Measurements from ENCODE around the gene ZNF77. TPM values are rescaled to one million over a fixed set of nuclear protein-coding genes. Genes with fewer than 3 reads are reported as not detected.

The ZNF77 gene
- total RNA-seq, 1 donor: 5.8 TPM

DNA sequence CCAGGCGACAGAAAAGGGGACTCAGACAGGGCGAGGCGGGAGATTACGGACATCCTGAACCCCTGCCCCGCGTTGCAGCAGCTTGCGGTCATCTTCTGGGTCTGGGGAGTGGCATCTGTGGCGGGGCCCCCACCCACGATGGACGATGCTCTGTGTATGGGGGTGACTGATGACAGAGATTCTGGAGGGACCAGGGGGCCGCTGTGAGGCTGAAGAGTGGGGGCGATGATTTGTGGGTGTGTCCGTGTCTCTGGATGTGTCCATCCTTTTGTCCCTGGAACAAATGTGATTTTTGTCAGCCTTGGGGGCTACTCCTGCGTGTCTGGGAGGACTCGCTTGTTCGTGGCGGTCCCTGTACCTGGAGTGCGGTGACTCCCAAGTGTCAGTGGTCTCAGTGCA lies 17.7 kb downstream of the ZNF77 start:
- Histone ChIP-seq H3K27me3 (ENCODE audit: insufficient read depth, low read length) (no peaks in the 10 kb centered on the region), H3K27ac (ENCODE audit: low read depth, low read length) (no peak overlapping the region), H3K4me1 (ENCODE audit: insufficient read depth, low read length) (no peaks in the 10 kb centered on the region), H3K9me3 (ENCODE audit: low read depth, low read length) (peaks cover 4% of the 10 kb centered on the region), H3K36me3 (ENCODE audit: insufficient read depth, low read length) (no peaks in the 10 kb centered on the region), H3K79me2 (ENCODE audit: insufficient read depth, low read length) (no peaks in the 10 kb centered on the region), H3K4me3 (ENCODE audit: insufficient read depth, low read length) (no peak overlapping the region), H3K4me2 (ENCODE audit: insufficient read depth, low read length) (no peak overlapping the region), H2AFZ (ENCODE audit: low read length) (no peak overlapping the region), H4K20me1 (ENCODE audit: insufficient read depth, low read length) (no peaks in the 10 kb centered on the region)
- no peak for DNase-seq (ENCODE audit: insufficient read length, low spot score, missing footprints)
- TF ChIP-seq, protein P1, sequence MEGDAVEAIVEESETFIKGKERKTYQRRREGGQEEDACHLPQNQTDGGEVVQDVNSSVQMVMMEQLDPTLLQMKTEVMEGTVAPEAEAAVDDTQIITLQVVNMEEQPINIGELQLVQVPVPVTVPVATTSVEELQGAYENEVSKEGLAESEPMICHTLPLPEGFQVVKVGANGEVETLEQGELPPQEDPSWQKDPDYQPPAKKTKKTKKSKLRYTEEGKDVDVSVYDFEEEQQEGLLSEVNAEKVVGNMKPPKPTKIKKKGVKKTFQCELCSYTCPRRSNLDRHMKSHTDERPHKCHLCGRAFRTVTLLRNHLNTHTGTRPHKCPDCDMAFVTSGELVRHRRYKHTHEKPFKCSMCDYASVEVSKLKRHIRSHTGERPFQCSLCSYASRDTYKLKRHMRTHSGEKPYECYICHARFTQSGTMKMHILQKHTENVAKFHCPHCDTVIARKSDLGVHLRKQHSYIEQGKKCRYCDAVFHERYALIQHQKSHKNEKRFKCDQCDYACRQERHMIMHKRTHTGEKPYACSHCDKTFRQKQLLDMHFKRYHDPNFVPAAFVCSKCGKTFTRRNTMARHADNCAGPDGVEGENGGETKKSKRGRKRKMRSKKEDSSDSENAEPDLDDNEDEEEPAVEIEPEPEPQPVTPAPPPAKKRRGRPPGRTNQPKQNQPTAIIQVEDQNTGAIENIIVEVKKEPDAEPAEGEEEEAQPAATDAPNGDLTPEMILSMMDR (IDR thresholded peaks at IDR 0.05; ENCODE audit: extremely low read depth, low read depth, low read length): no peak

DNA sequence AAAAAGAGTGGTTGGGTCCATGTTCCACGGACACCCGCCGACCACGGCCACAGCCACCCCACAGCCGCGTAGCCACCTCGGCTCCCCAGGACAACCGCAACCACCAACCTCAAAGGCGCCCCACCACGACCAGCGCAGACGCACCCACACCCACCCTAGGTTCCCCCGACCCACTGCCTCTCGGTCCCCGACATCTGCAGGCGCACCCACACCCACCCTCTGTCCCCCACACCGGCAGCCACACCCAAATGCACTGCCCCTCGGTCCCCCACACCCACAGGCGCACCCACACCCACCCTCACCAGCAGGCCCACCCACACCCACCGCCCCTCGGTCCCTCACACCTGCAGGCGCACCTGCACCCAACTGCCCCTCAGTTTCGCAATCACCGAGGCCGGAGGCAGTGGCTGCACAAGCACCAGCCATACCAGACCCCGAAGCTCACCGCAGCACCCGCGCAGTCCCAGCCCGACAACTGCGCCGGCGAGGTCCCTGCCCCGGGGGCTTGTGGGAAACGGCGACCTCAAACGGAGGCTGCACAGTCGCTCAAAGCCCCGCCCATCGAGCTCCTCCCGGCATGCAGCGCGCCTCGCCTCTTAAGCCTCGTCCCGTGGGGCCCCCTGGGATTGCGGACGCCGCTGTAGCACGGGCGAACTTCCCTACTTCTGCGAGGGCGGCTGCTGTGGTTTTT lies 18.3 kb downstream of the ZNF77 start:
- Histone ChIP-seq H3K79me2 (ENCODE audit: insufficient read depth, low read length) (no peaks in the 10 kb centered on the region), H3K9me3 (ENCODE audit: low read depth, low read length) (peaks cover 4% of the 10 kb centered on the region), H4K20me1 (ENCODE audit: insufficient read depth, low read length) (no peaks in the 10 kb centered on the region), H3K4me3 (ENCODE audit: insufficient read depth, low read length) (no peak overlapping the region), H2AFZ (ENCODE audit: low read length) (no peak overlapping the region), H3K27ac (ENCODE audit: low read depth, low read length) (no peak overlapping the region), H3K4me2 (ENCODE audit: insufficient read depth, low read length) (no peak overlapping the region), H3K4me1 (ENCODE audit: insufficient read depth, low read length) (no peaks in the 10 kb centered on the region), H3K36me3 (ENCODE audit: insufficient read depth, low read length) (no peaks in the 10 kb centered on the region), H3K27me3 (ENCODE audit: insufficient read depth, low read length) (no peaks in the 10 kb centered on the region)
- DNase-seq (ENCODE audit: insufficient read length, low spot score, missing footprints): no peak
- TF ChIP-seq, protein P1 (IDR thresholded peaks at IDR 0.05; ENCODE audit: extremely low read depth, low read depth, low read length): no peak

DNA sequence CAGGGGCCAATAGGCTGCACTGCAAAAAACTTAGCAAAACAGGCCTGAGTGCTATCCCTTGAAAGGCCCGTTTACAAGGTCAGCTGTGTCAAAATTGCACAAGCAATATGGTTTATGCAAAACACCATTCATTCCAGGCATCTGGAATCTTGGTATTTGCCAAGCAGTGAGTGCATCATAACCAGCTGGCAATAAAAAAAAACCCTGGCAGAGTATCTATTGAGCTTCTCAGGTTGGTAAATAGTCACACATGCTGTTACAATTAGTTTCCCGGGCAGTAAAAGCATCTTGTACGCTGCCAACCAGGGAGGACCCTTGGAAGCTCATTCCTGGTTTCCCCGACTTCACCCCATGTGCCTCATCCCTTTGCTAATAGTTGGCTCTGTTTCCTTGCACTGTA lies 21.3 kb downstream of the ZNF77 start:
- TF ChIP-seq, protein P1 (IDR thresholded peaks at IDR 0.05; ENCODE audit: extremely low read depth, low read depth, low read length): no peak
- no peak overlapping the region for H2AFZ ChIP-seq (ENCODE audit: low read length)
- peaks cover 4% of the 10 kb centered on the region for H3K36me3 ChIP-seq (ENCODE audit: insufficient read depth, low read length)
- DNase-seq (ENCODE audit: insufficient read length, low spot score, missing footprints): no peak
- no peaks in the 10 kb centered on the region for H4K20me1 ChIP-seq (ENCODE audit: insufficient read depth, low read length)
- H3K9me3 ChIP-seq (ENCODE audit: low read depth, low read length): peaks cover 5% of the 10 kb centered on the region
- no peaks in the 10 kb centered on the region for H3K79me2 ChIP-seq (ENCODE audit: insufficient read depth, low read length)
- no peak overlapping the region for H3K27ac ChIP-seq (ENCODE audit: low read depth, low read length)
- H3K4me3 ChIP-seq (ENCODE audit: insufficient read depth, low read length): no peak overlapping the region
- H3K4me2 ChIP-seq (ENCODE audit: insufficient read depth, low read length): no peak overlapping the region
- no peaks in the 10 kb centered on the region for H3K4me1 ChIP-seq (ENCODE audit: insufficient read depth, low read length)
- H3K27me3 ChIP-seq (ENCODE audit: insufficient read depth, low read length): no peaks in the 10 kb centered on the region

DNA sequence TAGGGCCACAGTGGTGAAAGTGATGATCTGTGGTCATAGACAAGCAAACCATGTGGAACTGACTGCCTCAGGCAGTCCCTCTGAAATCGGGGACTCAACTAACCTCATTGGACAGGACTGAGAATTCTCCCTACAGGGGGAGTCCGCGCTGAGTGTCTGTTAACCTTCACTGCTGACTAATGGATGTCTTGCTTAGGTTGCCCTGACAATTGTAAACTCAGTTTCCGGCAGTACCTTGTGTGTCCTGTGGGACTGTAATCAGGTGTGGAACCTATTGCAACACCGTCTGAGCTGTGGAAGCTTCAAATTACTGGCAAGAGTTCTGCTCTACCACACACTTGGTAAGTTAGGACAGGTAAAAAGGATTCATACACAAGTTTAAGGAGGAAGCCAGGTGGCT lies 21.8 kb downstream of the ZNF77 start:
- no peaks in the 10 kb centered on the region for H3K79me2 ChIP-seq (ENCODE audit: insufficient read depth, low read length)
- no peak for DNase-seq (ENCODE audit: insufficient read length, low spot score, missing footprints)
- no peaks in the 10 kb centered on the region for H4K20me1 ChIP-seq (ENCODE audit: insufficient read depth, low read length)
- no peak overlapping the region for H3K27ac ChIP-seq (ENCODE audit: low read depth, low read length)
- H3K4me1 ChIP-seq (ENCODE audit: insufficient read depth, low read length): no peaks in the 10 kb centered on the region
- peaks cover 9% of the 10 kb centered on the region for H3K9me3 ChIP-seq (ENCODE audit: low read depth, low read length)
- no peak overlapping the region for H2AFZ ChIP-seq (ENCODE audit: low read length)
- H3K27me3 ChIP-seq (ENCODE audit: insufficient read depth, low read length): no peaks in the 10 kb centered on the region
- no peak overlapping the region for H3K4me2 ChIP-seq (ENCODE audit: insufficient read depth, low read length)
- H3K4me3 ChIP-seq (ENCODE audit: insufficient read depth, low read length): no peak overlapping the region
- H3K36me3 ChIP-seq (ENCODE audit: insufficient read depth, low read length): peaks cover 8% of the 10 kb centered on the region
- TF ChIP-seq, protein P1 (IDR thresholded peaks at IDR 0.05; ENCODE audit: extremely low read depth, low read depth, low read length): no peak
